Measurements from ENCODE around the gene OR4F15. TPM values are rescaled to one million over a fixed set of nuclear protein-coding genes. Genes with fewer than 3 reads are reported as not detected.
"Not testable (repeated sequence)": the region's sequence is repeated elsewhere in the genome, so short reads cannot be mapped to it uniquely, and the experiment has no call there.

Gene OR4F15
- total RNA-seq, result not detected

- no peak for TF ChIP-seq POLR2AphosphoS5 (IDR thresholded peaks at IDR 0.05)
- TF ChIP-seq POLR2A (IDR thresholded peaks at IDR 0.05), result no peak
- TF ChIP-seq EP300 (IDR thresholded peaks at IDR 0.05), result no peak
- TF ChIP-seq, protein P1, sequence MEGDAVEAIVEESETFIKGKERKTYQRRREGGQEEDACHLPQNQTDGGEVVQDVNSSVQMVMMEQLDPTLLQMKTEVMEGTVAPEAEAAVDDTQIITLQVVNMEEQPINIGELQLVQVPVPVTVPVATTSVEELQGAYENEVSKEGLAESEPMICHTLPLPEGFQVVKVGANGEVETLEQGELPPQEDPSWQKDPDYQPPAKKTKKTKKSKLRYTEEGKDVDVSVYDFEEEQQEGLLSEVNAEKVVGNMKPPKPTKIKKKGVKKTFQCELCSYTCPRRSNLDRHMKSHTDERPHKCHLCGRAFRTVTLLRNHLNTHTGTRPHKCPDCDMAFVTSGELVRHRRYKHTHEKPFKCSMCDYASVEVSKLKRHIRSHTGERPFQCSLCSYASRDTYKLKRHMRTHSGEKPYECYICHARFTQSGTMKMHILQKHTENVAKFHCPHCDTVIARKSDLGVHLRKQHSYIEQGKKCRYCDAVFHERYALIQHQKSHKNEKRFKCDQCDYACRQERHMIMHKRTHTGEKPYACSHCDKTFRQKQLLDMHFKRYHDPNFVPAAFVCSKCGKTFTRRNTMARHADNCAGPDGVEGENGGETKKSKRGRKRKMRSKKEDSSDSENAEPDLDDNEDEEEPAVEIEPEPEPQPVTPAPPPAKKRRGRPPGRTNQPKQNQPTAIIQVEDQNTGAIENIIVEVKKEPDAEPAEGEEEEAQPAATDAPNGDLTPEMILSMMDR (IDR thresholded peaks at IDR 0.05), result no peak
- no peaks in the 10 kb centered on the region for H3K9me3 ChIP-seq
- H3K27me3 ChIP-seq, result peaks cover 4% of the 10 kb centered on the region
- no peaks in the 10 kb centered on the region for H3K4me1 ChIP-seq
- H3K27ac ChIP-seq, result no peak within 1 kb of the TSS
- H3K4me3 ChIP-seq, result no peak within 1 kb of the TSS
- ATAC-seq, result no peak
- H3K36me3 ChIP-seq, result no peaks in the 10 kb centered on the region
These were observed at the start of gene OR4F15 for GRCh38 chr15:101811902-101812301. Gene OR4F15 (plus strand): TSS chr15:101812202. CDS start chr15:101818187, 5,985 bp downstream.

GRCh38 chr15:101764669-101765339 is 47.2 kb upstream of the OR4F15 start:
- not testable (repeated sequence) for H3K9me3 ChIP-seq, H3K4me3 ChIP-seq, H3K36me3 ChIP-seq, H3K27ac ChIP-seq, ATAC-seq, H3K4me1 ChIP-seq, H3K27me3 ChIP-seq
- no CpG with 5 or more reads among the region's 23 CpGs for WGBS, 2 donors (ENCODE audit: low coverage in 1 of 2)

- not testable (repeated sequence) for H3K27ac ChIP-seq, H3K36me3 ChIP-seq, ATAC-seq, H3K4me3 ChIP-seq, H3K4me1 ChIP-seq, H3K9me3 ChIP-seq, H3K27me3 ChIP-seq
- WGBS, 2 donors (ENCODE audit: low coverage in 1 of 2), result 100% methylated on average over 2 of the region's 7 CpGs; no CpG with 5 or more reads in 1 of the 2 donors
These were observed 46.7 kb upstream of the OR4F15 start for GRCh38 chr15:101765340-101765671.

GRCh38 chr15:101765772-101766456 is 46.1 kb upstream of the OR4F15 start:
- H3K27me3 ChIP-seq, result no peaks in the 10 kb centered on the region
- no peak for ATAC-seq
- no peak for TF ChIP-seq POLR2A (IDR thresholded peaks at IDR 0.05)
- TF ChIP-seq, protein P1 (IDR thresholded peaks at IDR 0.05), result no peak
- no peak for TF ChIP-seq EP300 (IDR thresholded peaks at IDR 0.05)
- TF ChIP-seq POLR2AphosphoS5 (IDR thresholded peaks at IDR 0.05), result no peak
- no peaks in the 10 kb centered on the region for H3K4me1 ChIP-seq
- no peaks in the 10 kb centered on the region for H3K9me3 ChIP-seq
- H3K27ac ChIP-seq, result no peak overlapping the region
- no peaks in the 10 kb centered on the region for H3K36me3 ChIP-seq
- H3K4me3 ChIP-seq, result no peak overlapping the region
- 90 to 91% methylated on average over 3 to 7 of the region's 15 CpGs for WGBS, 2 donors (ENCODE audit: low coverage in 1 of 2)

DNA sequence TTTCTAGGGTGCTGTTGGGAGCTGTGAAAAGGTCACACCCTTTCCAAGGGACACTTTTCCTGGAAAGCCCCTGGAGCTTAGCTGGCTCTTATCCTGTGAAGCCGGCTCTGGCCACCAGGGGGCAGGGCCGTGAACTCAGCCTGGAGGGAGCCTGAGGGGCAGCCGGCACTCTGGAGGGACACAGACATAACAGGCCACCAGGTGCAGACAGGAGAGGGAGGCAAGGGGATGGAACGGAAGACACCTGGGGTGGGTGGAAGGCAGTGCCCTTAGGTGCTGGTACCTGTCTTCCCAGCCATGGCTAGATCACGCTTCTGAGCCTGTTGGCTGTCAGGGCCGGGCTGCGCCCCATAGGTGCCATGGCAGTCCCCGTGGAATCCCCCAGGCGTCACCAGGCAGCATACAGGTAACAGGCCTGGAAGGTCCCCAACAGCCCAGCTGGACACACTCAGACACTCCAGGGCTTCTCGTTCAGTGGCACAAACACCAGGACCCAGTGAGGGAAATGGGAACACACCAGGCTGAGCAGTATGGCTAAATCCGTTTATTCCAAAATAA is 44.8 kb upstream of the OR4F15 start:
- ATAC-seq, H3K9me3 ChIP-seq, H3K27me3 ChIP-seq, H3K4me3 ChIP-seq, H3K4me1 ChIP-seq, H3K27ac ChIP-seq, H3K36me3 ChIP-seq: not testable (repeated sequence)
- WGBS, 2 donors (ENCODE audit: low coverage in 1 of 2), result no CpG with 5 or more reads among the region's 11 CpGs

GRCh38 chr15:101772921-101773320 is 39.1 kb upstream of the OR4F15 start:
- 92 to 100% methylated on average over 1 to 6 of the region's 8 CpGs for WGBS, 2 donors (ENCODE audit: low coverage in 1 of 2)
- H3K9me3 ChIP-seq, result no peaks in the 10 kb centered on the region
- no peaks in the 10 kb centered on the region for H3K4me1 ChIP-seq
- peaks cover 0 to 6% of the 10 kb centered on the region in 2 donors for H3K36me3 ChIP-seq
- H3K27ac ChIP-seq, result no peak overlapping the region
- H3K4me3 ChIP-seq, result no peak overlapping the region
- H3K27me3 ChIP-seq, result peaks cover 7% of the 10 kb centered on the region
- ATAC-seq, result no peak
- TF ChIP-seq, protein P1 (IDR thresholded peaks at IDR 0.05), result no peak
- TF ChIP-seq POLR2A (IDR thresholded peaks at IDR 0.05), result no peak
- TF ChIP-seq POLR2AphosphoS5 (IDR thresholded peaks at IDR 0.05), result no peak
- TF ChIP-seq EP300 (IDR thresholded peaks at IDR 0.05), result no peak
